SJSA1 (cell line): ENCODE results near the gene DNAH1. TPM values are rescaled to one million over a fixed set of nuclear protein-coding genes. Genes with fewer than 3 reads are reported as not detected.

ENCODE experiments used
- DNase-seq, 2 experiments: peaks; one replicate each; pipeline ENCODE4 v3.0.0-alpha.2; 2015 to 2020; ENCODE audit warnings: low spot score in 2 of 2, low read depth in 1 of 2
- H3K27ac ChIP-seq: fragments of 250-450 bp; sonication (Bioruptor Pico); 2 replicates; pipeline ENCODE4 v1.5.1; 2020; ENCODE audit warnings: mild to moderate bottlenecking, moderate library complexity
- H3K27me3 ChIP-seq: fragments of 250-450 bp; sonication (Bioruptor Pico); replicated peaks from 2 replicates; pipeline ENCODE4 v1.5.1; 2020; ENCODE audit warnings: mild to moderate bottlenecking, moderate library complexity
- H3K36me3 ChIP-seq: fragments of 250-450 bp; sonication (Bioruptor Pico); 2 replicates; pipeline ENCODE4 v1.5.1; 2020; ENCODE audit warnings: mild to moderate bottlenecking
- H3K4me1 ChIP-seq: fragments of 250-450 bp; sonication (Bioruptor Pico); replicated peaks from 2 replicates; pipeline ENCODE4 v1.6.1; 2021; ENCODE audit warnings: mild to moderate bottlenecking
- H3K4me3 ChIP-seq: fragments of 250-450 bp; sonication (Bioruptor Pico); 2 replicates; pipeline ENCODE4 v1.5.1; 2020; ENCODE audit warnings: mild to moderate bottlenecking
- H3K9me3 ChIP-seq: fragments of 250-450 bp; sonication (Bioruptor Pico); replicated peaks from 2 replicates; pipeline ENCODE4 v1.5.1; 2020; ENCODE audit warnings: mild to moderate bottlenecking
- total RNA-seq: library from RNA; depleted of rRNA; stranded (reverse); fragments of >200 nt; shearing (Covaris generic); gene quantifications from 2 replicates; pipeline ENCODE4 v1.2.3, GENCODE V29; 2014

Gene DNAH1
- total RNA-seq, 1 experiment from 2014 or later = 1.1 TPM

DNA sequence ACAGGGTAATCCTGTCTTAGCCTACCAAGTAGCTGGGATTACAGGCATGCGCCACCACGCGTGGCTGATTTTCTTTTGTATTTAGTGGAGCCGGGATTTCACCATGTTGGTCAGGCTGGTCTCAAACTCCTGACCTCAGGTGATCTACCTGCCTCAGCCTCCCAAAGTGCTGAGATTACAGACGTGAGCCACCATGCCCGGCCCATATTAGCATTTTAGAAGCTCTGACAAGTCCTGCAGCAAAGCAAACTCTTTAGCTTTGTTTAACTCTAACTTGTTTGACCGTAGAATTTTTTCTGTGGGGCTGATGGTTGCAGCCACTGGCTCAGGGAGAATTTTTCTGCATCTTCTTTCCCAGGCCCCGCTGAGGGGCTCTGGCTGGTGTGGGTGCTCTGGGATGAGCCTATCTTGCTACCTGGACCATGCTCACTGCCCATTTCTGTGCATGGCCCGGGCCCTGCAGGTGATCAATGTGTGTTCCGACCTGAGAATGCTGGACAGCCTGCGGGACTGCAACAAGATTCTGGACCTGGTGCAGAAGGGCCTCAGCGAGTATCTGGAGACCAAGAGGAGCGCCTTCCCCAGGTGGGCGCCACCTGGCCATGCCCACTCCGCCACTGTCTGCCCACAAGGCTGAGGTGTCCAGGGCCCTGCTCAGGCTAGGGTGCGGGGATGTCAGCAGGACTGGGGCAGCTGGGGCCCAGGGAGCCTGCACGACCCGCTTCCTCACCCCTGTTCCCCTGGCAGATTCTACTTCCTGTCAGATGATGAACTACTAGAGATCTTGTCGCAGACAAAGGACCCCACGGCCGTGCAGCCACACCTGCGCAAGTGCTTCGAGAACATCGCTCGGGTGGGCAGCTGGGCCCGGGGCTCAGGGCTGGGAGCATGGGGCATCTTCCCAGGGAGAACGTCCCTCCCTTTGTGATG is 41.3 kb downstream of the DNAH1 start:
- Histone ChIP-seq H3K27ac (no peak overlapping the region), H3K9me3 (no peaks in the 10 kb centered on the region)

GRCh38 chr3:52358362-52358940 is 42.3 kb downstream of the DNAH1 start:
- H3K36me3 ChIP-seq = no peaks in the 10 kb centered on the region
- no peak for DNase-seq
- H3K9me3 ChIP-seq = no peaks in the 10 kb centered on the region
- H3K27ac ChIP-seq = no peak overlapping the region
- H3K27me3 ChIP-seq = no peaks in the 10 kb centered on the region
- H3K4me3 ChIP-seq = no peak overlapping the region
- H3K4me1 ChIP-seq = no peaks in the 10 kb centered on the region

More for the DNA sequence above, 41.3 kb downstream of the DNAH1 start:
- Histone ChIP-seq H3K36me3 (no peaks in the 10 kb centered on the region), H3K4me1 (no peaks in the 10 kb centered on the region), H3K27me3 (no peaks in the 10 kb centered on the region), H3K4me3 (no peak overlapping the region)
- DNase-seq = no peak

GRCh38 chr3:52359116-52359855 is 43.2 kb downstream of the DNAH1 start:
- no peak for DNase-seq
- no peak overlapping the region for H3K27ac ChIP-seq
- H3K9me3 ChIP-seq = no peaks in the 10 kb centered on the region
- H3K4me3 ChIP-seq = no peak overlapping the region
- H3K27me3 ChIP-seq = no peaks in the 10 kb centered on the region
- no peaks in the 10 kb centered on the region for H3K36me3 ChIP-seq
- H3K4me1 ChIP-seq = no peaks in the 10 kb centered on the region

DNA sequence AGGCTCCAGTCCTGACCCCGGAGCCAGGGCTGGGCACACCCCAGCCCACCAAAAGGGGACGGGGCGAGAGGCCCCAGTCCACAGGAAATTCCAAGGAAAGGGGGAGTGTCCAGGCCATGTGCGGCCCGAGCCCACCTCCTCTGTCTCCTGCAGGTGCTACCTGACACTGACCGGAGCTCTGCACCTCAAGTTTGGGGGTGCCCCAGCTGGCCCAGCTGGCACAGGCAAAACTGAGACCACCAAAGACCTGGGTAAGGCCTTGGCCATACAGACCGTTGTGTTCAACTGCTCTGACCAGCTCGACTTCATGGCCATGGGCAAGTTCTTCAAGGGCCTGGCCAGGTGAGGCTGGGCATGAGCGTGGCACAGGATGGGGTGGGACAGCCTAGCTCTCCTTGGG is 44.9 kb downstream of the DNAH1 start:
- Histone ChIP-seq H3K27me3 (no peaks in the 10 kb centered on the region), H3K36me3 (no peaks in the 10 kb centered on the region), H3K27ac (no peak overlapping the region), H3K4me1 (no peaks in the 10 kb centered on the region), H3K4me3 (no peak overlapping the region), H3K9me3 (no peaks in the 10 kb centered on the region)
- no peak for DNase-seq

DNA sequence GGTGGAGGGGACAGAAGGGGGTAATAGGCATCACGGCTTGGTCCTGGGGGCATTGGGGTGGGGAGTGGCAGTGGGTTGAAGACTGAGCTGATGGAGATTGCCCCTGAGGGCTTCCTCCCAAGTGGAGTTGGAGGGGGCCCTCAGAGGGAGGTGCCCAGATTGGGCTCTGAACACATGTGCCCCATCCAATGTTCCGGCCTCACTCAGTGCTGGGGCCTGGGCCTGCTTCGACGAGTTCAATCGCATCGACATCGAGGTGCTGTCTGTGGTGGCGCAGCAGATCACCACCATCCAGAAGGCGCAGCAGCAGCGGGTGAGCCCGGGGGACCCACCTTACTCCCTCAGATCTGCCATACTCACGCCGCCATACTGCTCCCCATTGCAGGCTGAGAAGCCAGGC is 45.3 kb downstream of the DNAH1 start:
- no peak for DNase-seq
- Histone ChIP-seq H3K27ac (no peak overlapping the region), H3K9me3 (no peaks in the 10 kb centered on the region), H3K4me1 (no peaks in the 10 kb centered on the region), H3K4me3 (no peak overlapping the region), H3K27me3 (no peaks in the 10 kb centered on the region), H3K36me3 (no peaks in the 10 kb centered on the region)

GRCh38 chr3:52361898-52362297 is 45.8 kb downstream of the DNAH1 start:
- no peaks in the 10 kb centered on the region for H3K27me3 ChIP-seq
- no peaks in the 10 kb centered on the region for H3K9me3 ChIP-seq
- no peak overlapping the region for H3K27ac ChIP-seq
- H3K36me3 ChIP-seq = no peaks in the 10 kb centered on the region
- no peaks in the 10 kb centered on the region for H3K4me1 ChIP-seq
- no peak for DNase-seq
- no peak overlapping the region for H3K4me3 ChIP-seq

- no peaks in the 10 kb centered on the region for H3K4me1 ChIP-seq
- no peak overlapping the region for H3K27ac ChIP-seq
- H3K4me3 ChIP-seq = no peak overlapping the region
These were observed 48.4 kb downstream of the DNAH1 start for GRCh38 chr3:52364322-52365035.

DNA sequence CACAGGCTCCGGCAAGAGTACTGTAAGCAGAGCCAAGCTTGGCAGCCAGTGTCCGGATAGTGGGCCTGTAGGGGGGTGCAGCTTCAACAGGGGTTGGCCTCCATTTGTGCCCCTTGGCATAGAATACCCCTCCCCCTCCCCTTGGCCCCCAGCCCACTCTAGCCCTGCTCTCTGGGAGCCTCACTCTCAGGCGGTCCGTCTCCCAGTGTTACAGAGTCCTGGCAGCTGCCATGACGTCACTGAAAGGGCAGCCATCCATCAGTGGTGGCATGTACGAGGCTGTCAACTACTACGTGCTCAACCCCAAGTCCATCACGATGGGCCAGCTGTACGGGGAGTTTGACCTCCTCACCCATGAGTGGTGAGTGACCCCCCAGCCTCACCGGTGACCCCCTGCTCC is 50.4 kb downstream of the DNAH1 start:
- no peaks in the 10 kb centered on the region for H3K9me3 ChIP-seq
- no peaks in the 10 kb centered on the region for H3K4me1 ChIP-seq
- no peak for DNase-seq
- no peaks in the 10 kb centered on the region for H3K27me3 ChIP-seq
- no peak overlapping the region for H3K4me3 ChIP-seq
- H3K36me3 ChIP-seq = no peaks in the 10 kb centered on the region
- no peak overlapping the region for H3K27ac ChIP-seq

More at GRCh38 chr3:52364322-52365035, 48.4 kb downstream of the DNAH1 start:
- no peaks in the 10 kb centered on the region for H3K27me3 ChIP-seq
- H3K9me3 ChIP-seq = no peaks in the 10 kb centered on the region
- H3K36me3 ChIP-seq = no peaks in the 10 kb centered on the region
- no peak for DNase-seq

DNA sequence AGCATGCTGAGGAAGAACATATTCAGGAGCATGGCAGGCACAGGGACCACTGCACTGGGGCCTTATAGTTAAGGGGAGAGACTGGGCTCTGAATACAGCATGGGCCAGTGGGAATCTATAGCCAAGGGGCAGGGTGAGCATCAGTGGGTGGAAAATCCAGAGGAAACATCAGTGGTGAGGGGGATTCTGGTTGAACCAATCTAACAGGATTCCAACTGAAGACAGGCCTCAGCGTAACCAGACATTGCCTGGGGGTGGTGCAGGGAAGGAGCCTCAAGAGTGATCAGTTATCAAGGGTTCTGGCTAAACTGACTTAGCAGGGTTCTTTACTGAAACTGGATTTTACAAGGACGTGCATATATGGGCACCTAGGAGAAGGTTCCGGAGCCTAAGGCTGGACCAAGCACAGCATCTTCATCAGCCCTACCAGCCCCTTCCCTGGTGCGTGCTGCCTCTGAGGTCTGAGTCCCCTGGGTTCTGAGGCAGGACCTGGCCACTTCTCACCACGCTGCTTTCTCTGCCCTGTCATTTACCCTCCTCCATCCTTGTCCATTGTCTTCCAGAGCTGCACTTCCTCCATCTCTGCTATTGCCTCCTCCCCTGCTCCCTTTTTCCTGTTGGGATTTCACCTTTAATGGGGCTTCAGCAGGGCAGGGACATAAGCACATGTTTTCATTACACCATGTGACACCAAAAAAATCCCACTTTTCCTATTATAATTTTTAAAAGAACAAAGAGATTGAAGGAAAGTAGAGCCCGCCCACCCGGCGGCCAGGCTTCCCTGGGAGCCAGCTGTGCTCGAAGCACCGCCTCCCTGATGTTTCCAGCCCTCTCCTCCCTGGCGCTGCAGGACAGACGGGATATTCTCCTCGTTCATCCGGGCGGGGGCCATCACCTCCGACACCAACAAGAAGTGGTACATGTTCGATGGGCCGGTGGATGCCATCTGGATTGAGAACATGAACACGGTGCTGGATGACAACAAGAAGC is 52.1 kb downstream of the DNAH1 start:
- Histone ChIP-seq H3K27me3 (no peaks in the 10 kb centered on the region), H3K4me3 (no peak overlapping the region), H3K4me1 (no peaks in the 10 kb centered on the region), H3K27ac (no peak overlapping the region), H3K9me3 (no peaks in the 10 kb centered on the region), H3K36me3 (no peaks in the 10 kb centered on the region)
- no peak for DNase-seq

DNA sequence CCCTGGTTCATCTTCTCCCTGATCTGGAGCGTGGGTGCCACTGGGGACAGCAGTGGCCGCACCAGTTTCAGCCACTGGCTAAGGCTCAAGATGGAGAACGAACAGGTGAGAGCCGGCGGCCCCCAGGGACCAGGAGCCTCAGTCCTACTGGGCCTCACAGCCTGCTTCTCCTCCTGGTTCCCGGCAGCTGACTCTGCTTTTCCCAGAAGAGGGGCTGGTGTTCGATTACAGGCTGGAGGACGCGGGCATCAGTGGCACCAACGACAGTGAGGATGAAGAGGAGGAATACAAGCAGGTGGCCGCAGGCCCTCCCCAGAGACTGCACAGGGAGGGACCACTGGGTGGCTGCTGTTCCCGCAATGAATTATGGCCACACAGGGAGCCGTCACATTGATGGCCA is 54.4 kb downstream of the DNAH1 start:
- Histone ChIP-seq H3K36me3 (no peaks in the 10 kb centered on the region), H3K4me3 (no peak overlapping the region), H3K27me3 (no peaks in the 10 kb centered on the region), H3K9me3 (no peaks in the 10 kb centered on the region), H3K27ac (no peak overlapping the region), H3K4me1 (no peaks in the 10 kb centered on the region)
- DNase-seq = no peak

GRCh38 chr3:52372822-52373504 is 56.8 kb downstream of the DNAH1 start:
- Histone ChIP-seq H3K9me3 (no peaks in the 10 kb centered on the region), H3K4me1 (no peaks in the 10 kb centered on the region), H3K36me3 (no peaks in the 10 kb centered on the region), H3K27ac (no peak overlapping the region), H3K4me3 (no peak overlapping the region), H3K27me3 (no peaks in the 10 kb centered on the region)
- no peak for DNase-seq

DNA sequence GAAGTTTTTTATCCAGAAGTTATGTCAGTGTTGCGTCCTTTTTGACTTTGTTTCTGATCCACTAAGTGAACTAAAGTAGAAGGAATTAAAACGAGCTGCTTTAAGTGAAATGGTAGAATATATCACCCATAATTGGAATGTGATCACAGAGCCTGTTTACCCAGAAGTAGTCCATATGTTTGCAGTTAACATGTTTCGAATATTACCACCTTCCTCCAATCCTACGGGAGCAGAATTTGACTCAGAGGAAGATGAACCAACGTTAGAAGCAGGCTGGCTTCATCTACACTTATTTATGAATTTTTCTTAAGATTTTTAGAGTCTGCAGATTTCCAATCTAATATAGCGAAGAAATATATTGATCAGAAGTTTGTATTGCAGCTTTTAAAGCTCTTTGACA is 57.6 kb downstream of the DNAH1 start:
- Histone ChIP-seq H3K4me1 (no peaks in the 10 kb centered on the region), H3K4me3 (no peak overlapping the region), H3K27me3 (no peaks in the 10 kb centered on the region), H3K27ac (no peak overlapping the region), H3K36me3 (no peaks in the 10 kb centered on the region), H3K9me3 (no peaks in the 10 kb centered on the region)
- DNase-seq = no peak
